ENCODE results near the gene CCBE1. TPM values are rescaled to one million over a fixed set of nuclear protein-coding genes. Genes with fewer than 3 reads are reported as not detected.

CCBE1 gene
- total and polyA plus RNA-seq, 4 donors = 3.4 to 59.0 (median 21.9) TPM

- Histone ChIP-seq H3K36me3 (ENCODE audit: control insufficient read depth in 4 of 4, insufficient read depth in 4 of 4, low read length in 4 of 4) (no peaks in the 10 kb centered on the region), H3K4me1 (ENCODE audit: control insufficient read depth in 5 of 5, insufficient read depth in 5 of 5, low read length in 5 of 5) (peaks cover 0 to 64% (median 37%) of the 10 kb centered on the region in 5 donors), H3K27ac (ENCODE audit: low read depth in 1 of 2, low read length in 1 of 2) (no peak overlapping the region), H3K27me3 (ENCODE audit: control insufficient read depth in 3 of 3, insufficient read depth in 3 of 3, low read length in 2 of 3) (no peaks in the 10 kb centered on the region), H3K9me3 (ENCODE audit: control insufficient read depth in 4 of 4, insufficient read depth in 3 of 4, low read length in 3 of 4) (peaks cover 0 to 3% (median 0%) of the 10 kb centered on the region in 4 donors), H3K4me3 (no peak overlapping the region), H3K9ac (ENCODE audit: insufficient read depth in 1 of 2, low read length in 2 of 2) (peak overlapping the region in 1 of 2 donors; percentile 53)
- no peak for TF ChIP-seq CTCF (IDR thresholded peaks at IDR 0.05; ENCODE audit: control extremely low read depth, extremely low read depth)
- DNase-seq = peak in 2 of 3 donors; percentile 61 to 70
- ATAC-seq (ENCODE audit: insufficient read depth, low FRiP score) = no peak
- WGBS, 2 donors = 55 to 58% methylated on average over 4 of the region's 4 CpGs
Observed at GRCh38 chr18:59498506-59499086, 198.6 kb downstream of the CCBE1 start.

GRCh38 chr18:59492756-59493421 is 204.3 kb downstream of the CCBE1 start:
- no peak overlapping the region for H3K27ac ChIP-seq (ENCODE audit: low read depth in 1 of 2, low read length in 1 of 2)
- H3K36me3 ChIP-seq (ENCODE audit: control insufficient read depth in 4 of 4, insufficient read depth in 4 of 4, low read length in 4 of 4) = no peaks in the 10 kb centered on the region
- peaks cover 0 to 25% (median 8%) of the 10 kb centered on the region in 5 donors for H3K4me1 ChIP-seq (ENCODE audit: control insufficient read depth in 5 of 5, insufficient read depth in 5 of 5, low read length in 5 of 5)
- H3K9me3 ChIP-seq (ENCODE audit: control insufficient read depth in 4 of 4, insufficient read depth in 3 of 4, low read length in 3 of 4) = no peaks in the 10 kb centered on the region
- no peak overlapping the region for H3K4me3 ChIP-seq
- 84 to 86% methylated on average over 4 of the region's 4 CpGs for WGBS, 2 donors
- ATAC-seq (ENCODE audit: insufficient read depth, low FRiP score) (no peak), DNase-seq (no peak)
- H3K9ac ChIP-seq (ENCODE audit: insufficient read depth in 1 of 2, low read length in 2 of 2) = no peak overlapping the region
- no peak for TF ChIP-seq CTCF (IDR thresholded peaks at IDR 0.05; ENCODE audit: control extremely low read depth, extremely low read depth)
- no peaks in the 10 kb centered on the region for H3K27me3 ChIP-seq (ENCODE audit: control insufficient read depth in 3 of 3, insufficient read depth in 3 of 3, low read length in 2 of 3)

GRCh38 chr18:59488899-59489298 is 208.3 kb downstream of the CCBE1 start:
- peaks cover 0 to 50% (median 12%) of the 10 kb centered on the region in 5 donors for H3K4me1 ChIP-seq (ENCODE audit: control insufficient read depth in 5 of 5, insufficient read depth in 5 of 5, low read length in 5 of 5)
- H3K36me3 ChIP-seq (ENCODE audit: control insufficient read depth in 4 of 4, insufficient read depth in 4 of 4, low read length in 4 of 4) = no peaks in the 10 kb centered on the region
- no peaks in the 10 kb centered on the region for H3K27me3 ChIP-seq (ENCODE audit: control insufficient read depth in 3 of 3, insufficient read depth in 3 of 3, low read length in 2 of 3)
- no peak overlapping the region for H3K27ac ChIP-seq (ENCODE audit: low read depth in 1 of 2, low read length in 1 of 2)
- no peak overlapping the region for H3K9ac ChIP-seq (ENCODE audit: insufficient read depth in 1 of 2, low read length in 2 of 2)
- TF ChIP-seq CTCF (IDR thresholded peaks at IDR 0.05; ENCODE audit: control extremely low read depth, extremely low read depth) = no peak
- ATAC-seq (ENCODE audit: insufficient read depth, low FRiP score) (no peak), DNase-seq (no peak)
- WGBS, 2 donors = 75% methylated on average over 2 of the region's 2 CpGs
- H3K4me3 ChIP-seq = no peak overlapping the region
- H3K9me3 ChIP-seq (ENCODE audit: control insufficient read depth in 4 of 4, insufficient read depth in 3 of 4, low read length in 3 of 4) = no peaks in the 10 kb centered on the region
